ENCODE results near the gene SRSF2. TPM values are rescaled to one million over a fixed set of nuclear protein-coding genes. Genes with fewer than 3 reads are reported as not detected.
A peak's percentile ranks its signal among the peaks of the same experiment; 100 is the strongest.

Gene SRSF2
- total RNA-seq, 1 donor from 2014 or later, result 329 TPM

DNA sequence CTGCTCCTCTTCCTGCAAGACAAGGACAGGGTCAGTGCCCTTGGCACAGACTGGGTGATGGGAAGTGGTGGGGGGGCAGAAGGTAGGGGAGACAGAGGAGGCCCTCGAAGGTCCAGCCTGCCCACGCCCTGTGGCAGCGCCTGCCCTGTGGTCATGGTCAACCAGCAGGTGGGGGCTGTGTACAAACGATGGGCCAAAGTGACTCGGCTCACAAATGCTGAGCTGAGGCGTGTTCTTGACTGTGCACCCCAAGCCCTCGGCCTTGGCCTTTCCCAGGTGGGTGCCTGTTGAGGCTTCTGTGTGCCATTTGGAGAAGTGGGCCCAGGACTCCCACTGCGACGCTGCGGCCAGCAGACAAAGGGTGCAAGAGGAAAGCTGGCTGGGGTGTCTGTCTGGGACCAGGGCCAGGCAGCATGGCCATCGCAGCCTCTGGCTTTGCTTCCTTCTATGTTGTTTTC, 48.9 kb downstream of the SRSF2 start:
- H3F3A ChIP-seq (ENCODE audit: low read depth), result peaks cover 3% of the 10 kb centered on the region
- H3K79me2 ChIP-seq (ENCODE audit: low read depth), result no peaks in the 10 kb centered on the region
- no peaks in the 10 kb centered on the region for H3K9me3 Mint-ChIP-seq
- no peak overlapping the region for H3K4me3 Mint-ChIP-seq
- peaks cover 14% of the 10 kb centered on the region for H3K27me3 Mint-ChIP-seq (ENCODE audit: insufficient read depth, low read depth)
- no peak overlapping the region for H3K9ac ChIP-seq
- no peaks in the 10 kb centered on the region for H3K27me3 ChIP-seq
- H3K4me2 ChIP-seq, result no peak overlapping the region
- no peaks in the 10 kb centered on the region for H3K36me3 Mint-ChIP-seq
- H3K4me1 Mint-ChIP-seq, result peaks cover 46% of the 10 kb centered on the region
- H3K36me3 ChIP-seq, result no peaks in the 10 kb centered on the region
- H4K20me1 ChIP-seq (ENCODE audit: low read depth), result peaks cover 4% of the 10 kb centered on the region
- no peaks in the 10 kb centered on the region for H3K9me3 ChIP-seq (ENCODE audit: low read depth)
- no peak overlapping the region for H2AFZ ChIP-seq (replicated peaks)
- DNase-seq (ENCODE audit: low spot score), result no peak
- H3K4me1 ChIP-seq, result peaks cover 25% of the 10 kb centered on the region
- H3K27ac ChIP-seq, result no peak overlapping the region
- TF ChIP-seq, protein P1, sequence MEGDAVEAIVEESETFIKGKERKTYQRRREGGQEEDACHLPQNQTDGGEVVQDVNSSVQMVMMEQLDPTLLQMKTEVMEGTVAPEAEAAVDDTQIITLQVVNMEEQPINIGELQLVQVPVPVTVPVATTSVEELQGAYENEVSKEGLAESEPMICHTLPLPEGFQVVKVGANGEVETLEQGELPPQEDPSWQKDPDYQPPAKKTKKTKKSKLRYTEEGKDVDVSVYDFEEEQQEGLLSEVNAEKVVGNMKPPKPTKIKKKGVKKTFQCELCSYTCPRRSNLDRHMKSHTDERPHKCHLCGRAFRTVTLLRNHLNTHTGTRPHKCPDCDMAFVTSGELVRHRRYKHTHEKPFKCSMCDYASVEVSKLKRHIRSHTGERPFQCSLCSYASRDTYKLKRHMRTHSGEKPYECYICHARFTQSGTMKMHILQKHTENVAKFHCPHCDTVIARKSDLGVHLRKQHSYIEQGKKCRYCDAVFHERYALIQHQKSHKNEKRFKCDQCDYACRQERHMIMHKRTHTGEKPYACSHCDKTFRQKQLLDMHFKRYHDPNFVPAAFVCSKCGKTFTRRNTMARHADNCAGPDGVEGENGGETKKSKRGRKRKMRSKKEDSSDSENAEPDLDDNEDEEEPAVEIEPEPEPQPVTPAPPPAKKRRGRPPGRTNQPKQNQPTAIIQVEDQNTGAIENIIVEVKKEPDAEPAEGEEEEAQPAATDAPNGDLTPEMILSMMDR (IDR thresholded peaks at IDR 0.05), result no peak
- TF ChIP-seq EZH2phosphoT487 (IDR thresholded peaks at IDR 0.05) (no peak), EZH2 (IDR thresholded peaks at IDR 0.05) (no peak)
- H3K4me3 ChIP-seq, result no peak overlapping the region
- no peak overlapping the region for H3K27ac Mint-ChIP-seq

DNA sequence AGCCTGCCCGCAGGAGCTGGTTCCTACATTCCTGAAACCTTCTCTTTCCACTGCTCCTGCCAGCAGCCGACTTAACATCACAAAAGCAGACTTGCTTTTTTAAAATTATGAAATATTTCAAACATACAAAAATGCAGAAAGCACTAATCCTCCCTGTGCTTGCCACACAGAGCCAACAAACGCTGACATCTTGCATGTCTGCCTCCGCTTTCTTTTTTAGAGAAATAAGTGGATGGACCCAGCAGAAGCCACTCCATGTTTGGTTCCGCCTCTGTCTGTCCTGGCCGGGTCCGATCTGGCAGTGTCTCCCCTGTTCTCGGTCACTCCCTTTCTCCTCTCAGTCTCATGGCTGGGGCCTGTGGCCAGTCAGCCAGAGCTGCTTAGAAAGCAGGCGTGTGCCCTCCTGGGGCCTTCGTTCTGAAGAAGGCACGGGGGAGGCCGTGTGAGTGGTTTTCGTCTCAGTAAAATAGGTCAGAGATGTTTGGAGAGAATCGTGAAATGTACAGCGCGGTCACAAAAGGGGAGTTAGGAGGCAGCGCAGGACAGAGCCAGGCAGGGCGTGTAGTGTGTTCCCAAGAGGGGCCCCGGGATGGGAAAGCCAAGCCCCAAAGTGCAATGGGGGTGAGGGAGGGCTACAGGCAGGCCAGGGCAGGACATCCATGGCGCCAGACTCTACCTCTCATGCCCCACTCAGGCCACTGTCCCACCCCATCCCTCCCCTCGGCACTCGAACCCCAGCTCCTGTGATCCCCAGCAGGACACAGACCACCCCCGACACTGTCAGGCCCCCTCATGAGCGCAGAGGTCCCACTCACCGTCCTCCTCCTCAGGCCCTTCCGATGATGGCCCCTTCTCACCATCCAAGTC, 49.6 kb downstream of the SRSF2 start:
- Mint-ChIP-seq H3K27ac (peak overlapping the region; percentile 65), H3K4me1 (peaks cover 43% of the 10 kb centered on the region), H3K9me3 (no peaks in the 10 kb centered on the region), H3K27me3 (ENCODE audit: insufficient read depth, low read depth) (peaks cover 14% of the 10 kb centered on the region), H3K4me3 (no peak overlapping the region), H3K36me3 (no peaks in the 10 kb centered on the region)
- no peak for DNase-seq (ENCODE audit: low spot score)
- H3K27me3 ChIP-seq, result no peaks in the 10 kb centered on the region
- no peak overlapping the region for H2AFZ ChIP-seq (replicated peaks)
- no peak overlapping the region for H3K27ac ChIP-seq
- H3K9me3 ChIP-seq (ENCODE audit: low read depth), result no peaks in the 10 kb centered on the region
- no peaks in the 10 kb centered on the region for H3K79me2 ChIP-seq (ENCODE audit: low read depth)
- TF ChIP-seq EZH2phosphoT487 (IDR thresholded peaks at IDR 0.05), result no peak
- TF ChIP-seq, protein P1 (IDR thresholded peaks at IDR 0.05), result no peak
- no peak for TF ChIP-seq EZH2 (IDR thresholded peaks at IDR 0.05)
- H3K4me1 ChIP-seq, result peaks cover 26% of the 10 kb centered on the region
- no peak overlapping the region for H3K9ac ChIP-seq
- no peak overlapping the region for H3K4me2 ChIP-seq
- no peaks in the 10 kb centered on the region for H3K36me3 ChIP-seq
- no peak overlapping the region for H3K4me3 ChIP-seq
- peaks cover 3% of the 10 kb centered on the region for H3F3A ChIP-seq (ENCODE audit: low read depth)
- peaks cover 4% of the 10 kb centered on the region for H4K20me1 ChIP-seq (ENCODE audit: low read depth)

DNA sequence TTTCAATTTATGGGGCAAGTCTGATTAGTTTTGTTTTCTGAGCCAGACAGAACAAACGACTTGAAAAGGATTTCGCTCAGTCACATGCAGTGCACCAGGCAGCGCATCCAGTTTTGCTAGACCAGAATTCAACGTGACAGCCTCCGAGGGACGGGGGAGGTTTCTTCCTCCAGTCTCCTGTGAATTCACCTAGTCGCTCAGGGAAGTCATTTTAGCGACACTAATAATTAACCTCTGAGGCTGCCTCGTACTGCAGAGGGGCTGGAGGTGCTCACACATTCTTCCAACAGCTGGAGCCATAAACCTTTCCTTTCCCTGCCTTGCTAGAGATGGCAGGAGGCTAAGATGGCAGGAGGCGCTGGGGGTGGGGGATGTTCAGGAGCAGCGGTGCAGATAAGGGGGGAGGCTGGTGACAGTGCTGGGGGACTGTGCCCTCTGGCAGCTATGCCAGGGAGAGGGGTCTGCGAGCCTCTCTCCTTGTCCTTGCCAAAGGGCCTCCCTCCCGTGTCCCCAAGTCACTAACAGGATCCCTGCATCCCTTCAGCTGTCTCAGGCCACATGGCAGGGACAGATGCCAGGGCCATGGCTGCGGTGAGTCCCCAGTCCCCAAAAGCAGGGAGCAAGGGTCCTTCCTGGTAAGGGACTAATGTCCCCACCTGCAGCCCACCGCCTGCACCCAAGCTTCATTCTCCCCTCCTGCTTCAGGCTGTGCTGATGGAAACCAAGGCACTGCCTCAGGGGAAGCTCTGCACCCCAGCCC, 50.4 kb downstream of the SRSF2 start:
- H3K27ac ChIP-seq, result no peak overlapping the region
- no peak for DNase-seq (ENCODE audit: low spot score)

More for the DNA sequence above, 50.4 kb downstream of the SRSF2 start:
- H3F3A ChIP-seq (ENCODE audit: low read depth), result peaks cover 3% of the 10 kb centered on the region
- H2AFZ ChIP-seq (replicated peaks), result no peak overlapping the region
- no peaks in the 10 kb centered on the region for H3K27me3 ChIP-seq
- TF ChIP-seq, protein P1 (IDR thresholded peaks at IDR 0.05), result no peak
- no peak for TF ChIP-seq EZH2phosphoT487 (IDR thresholded peaks at IDR 0.05)
- no peak for TF ChIP-seq EZH2 (IDR thresholded peaks at IDR 0.05)
- H3K9me3 ChIP-seq (ENCODE audit: low read depth), result no peaks in the 10 kb centered on the region
- Mint-ChIP-seq H3K9me3 (no peaks in the 10 kb centered on the region), H3K4me3 (no peak overlapping the region), H3K4me1 (peaks cover 47% of the 10 kb centered on the region), H3K27me3 (ENCODE audit: insufficient read depth, low read depth) (peaks cover 15% of the 10 kb centered on the region), H3K36me3 (no peaks in the 10 kb centered on the region), H3K27ac (no peak overlapping the region)
- no peaks in the 10 kb centered on the region for H3K79me2 ChIP-seq (ENCODE audit: low read depth)
- no peak overlapping the region for H3K4me2 ChIP-seq
- no peaks in the 10 kb centered on the region for H3K36me3 ChIP-seq
- no peak overlapping the region for H3K4me3 ChIP-seq
- H4K20me1 ChIP-seq (ENCODE audit: low read depth), result peaks cover 4% of the 10 kb centered on the region
- peaks cover 25% of the 10 kb centered on the region for H3K4me1 ChIP-seq
- H3K9ac ChIP-seq, result no peak overlapping the region
